Brain microvascular endothelial cell (primary cell): ENCODE results near the gene TMA7B.
A peak's percentile ranks its signal among the peaks of the same experiment; 100 is the strongest.

Source experiments
- DNase-seq: peaks from one replicate; pipeline ENCODE4 v3.0.0-alpha.2; 2020
- H3K27ac ChIP-seq: fragments of 250-450 bp; sonication (Bioruptor Pico); 2 replicates; pipeline ENCODE4 v1.5.1; 2020; ENCODE audit warnings: mild to moderate bottlenecking, moderate library complexity
- H3K27me3 ChIP-seq: fragments of 250-450 bp; sonication (Bioruptor Pico); replicated peaks from 2 replicates; pipeline ENCODE4 v1.5.1; 2020; ENCODE audit warnings: mild to moderate bottlenecking
- H3K36me3 ChIP-seq: fragments of 250-450 bp; sonication (Bioruptor Pico); replicated peaks from 2 replicates; pipeline ENCODE4 v1.5.1; 2020; ENCODE audit warnings: mild to moderate bottlenecking
- H3K4me3 ChIP-seq: 2 replicates; pipeline ENCODE4 v1.5.1; 2011; ENCODE audit warnings: low read depth, mild to moderate bottlenecking, control low read depth, low read length, moderate library complexity
- in situ Hi-C: cut with HindIII; loops from 2 replicates; pipeline ENCODE4 v1.10.0; 2017; ENCODE audit warnings: low sequenced_read_pairs, low pct_ligation_motif_present
- TF ChIP-seq, protein P1 (sequence below): IDR thresholded peaks from 2 replicates; pipeline ENCODE4 v1.5.1; 2011; ENCODE audit warnings: low read depth, mild to moderate bottlenecking, moderate library complexity, low read length, control low read depth, inconsistent platforms; ENCODE audit errors: missing control alignments

TMA7B gene

DNA sequence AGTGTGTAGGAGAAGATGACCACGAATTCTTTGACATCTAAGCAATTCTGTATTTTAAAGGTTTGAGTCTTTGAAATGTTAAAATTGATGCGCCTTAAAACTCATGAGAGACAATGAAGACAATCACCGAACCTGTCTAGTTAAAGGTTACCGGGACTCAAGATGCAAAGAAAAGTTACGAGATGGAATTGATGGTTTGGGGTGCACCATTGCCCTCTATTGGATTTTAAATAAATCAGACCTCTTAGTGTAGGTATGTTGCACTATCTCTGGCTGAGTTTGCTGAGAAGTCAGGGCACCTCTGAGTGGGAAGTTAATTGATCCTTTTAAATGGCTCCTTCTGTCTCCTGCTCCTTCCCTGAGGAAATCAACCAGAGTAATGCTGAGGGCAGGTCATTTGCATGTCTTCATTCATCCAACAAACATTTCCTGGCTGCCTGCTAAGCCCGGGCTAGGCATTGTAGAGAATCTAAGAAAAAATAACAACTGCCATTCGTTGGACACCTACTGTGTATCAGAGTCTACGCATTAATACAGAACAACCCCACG, 19.4 kb upstream of the TMA7B start:
- Histone ChIP-seq H3K27me3 (peaks cover 8% of the 10 kb centered on the region), H3K4me3 (no peak overlapping the region), H3K27ac (no peak overlapping the region), H3K36me3 (no peaks in the 10 kb centered on the region)
- DNase-seq, result no peak
- TF ChIP-seq, protein P1, sequence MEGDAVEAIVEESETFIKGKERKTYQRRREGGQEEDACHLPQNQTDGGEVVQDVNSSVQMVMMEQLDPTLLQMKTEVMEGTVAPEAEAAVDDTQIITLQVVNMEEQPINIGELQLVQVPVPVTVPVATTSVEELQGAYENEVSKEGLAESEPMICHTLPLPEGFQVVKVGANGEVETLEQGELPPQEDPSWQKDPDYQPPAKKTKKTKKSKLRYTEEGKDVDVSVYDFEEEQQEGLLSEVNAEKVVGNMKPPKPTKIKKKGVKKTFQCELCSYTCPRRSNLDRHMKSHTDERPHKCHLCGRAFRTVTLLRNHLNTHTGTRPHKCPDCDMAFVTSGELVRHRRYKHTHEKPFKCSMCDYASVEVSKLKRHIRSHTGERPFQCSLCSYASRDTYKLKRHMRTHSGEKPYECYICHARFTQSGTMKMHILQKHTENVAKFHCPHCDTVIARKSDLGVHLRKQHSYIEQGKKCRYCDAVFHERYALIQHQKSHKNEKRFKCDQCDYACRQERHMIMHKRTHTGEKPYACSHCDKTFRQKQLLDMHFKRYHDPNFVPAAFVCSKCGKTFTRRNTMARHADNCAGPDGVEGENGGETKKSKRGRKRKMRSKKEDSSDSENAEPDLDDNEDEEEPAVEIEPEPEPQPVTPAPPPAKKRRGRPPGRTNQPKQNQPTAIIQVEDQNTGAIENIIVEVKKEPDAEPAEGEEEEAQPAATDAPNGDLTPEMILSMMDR, result no peak
- in situ Hi-C loops, result no loop called here

DNA sequence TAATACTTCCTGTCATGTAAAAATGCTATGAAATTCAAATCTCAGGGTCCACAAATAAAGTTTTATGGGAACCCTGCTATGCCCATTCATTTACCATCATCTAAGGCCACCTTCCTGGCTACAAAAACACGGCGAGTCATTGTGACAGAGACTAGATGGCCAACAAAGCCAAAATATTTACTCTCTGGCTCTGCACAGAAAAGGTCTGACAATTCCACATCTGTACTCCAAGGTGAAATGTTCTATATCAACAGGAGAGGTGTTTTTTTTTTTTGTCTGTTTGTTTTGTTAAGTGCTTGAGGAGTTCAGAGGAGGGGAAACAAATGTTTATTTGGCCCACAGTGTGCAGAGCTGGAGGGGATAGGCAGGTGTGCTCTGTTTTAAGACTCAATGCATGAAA, 18.6 kb upstream of the TMA7B start:
- no peak overlapping the region for H3K4me3 ChIP-seq
- TF ChIP-seq, protein P1, result no peak
- in situ Hi-C loops, result no loop called here
- no peaks in the 10 kb centered on the region for H3K36me3 ChIP-seq
- peaks cover 8% of the 10 kb centered on the region for H3K27me3 ChIP-seq
- no peak overlapping the region for H3K27ac ChIP-seq
- no peak for DNase-seq

DNA sequence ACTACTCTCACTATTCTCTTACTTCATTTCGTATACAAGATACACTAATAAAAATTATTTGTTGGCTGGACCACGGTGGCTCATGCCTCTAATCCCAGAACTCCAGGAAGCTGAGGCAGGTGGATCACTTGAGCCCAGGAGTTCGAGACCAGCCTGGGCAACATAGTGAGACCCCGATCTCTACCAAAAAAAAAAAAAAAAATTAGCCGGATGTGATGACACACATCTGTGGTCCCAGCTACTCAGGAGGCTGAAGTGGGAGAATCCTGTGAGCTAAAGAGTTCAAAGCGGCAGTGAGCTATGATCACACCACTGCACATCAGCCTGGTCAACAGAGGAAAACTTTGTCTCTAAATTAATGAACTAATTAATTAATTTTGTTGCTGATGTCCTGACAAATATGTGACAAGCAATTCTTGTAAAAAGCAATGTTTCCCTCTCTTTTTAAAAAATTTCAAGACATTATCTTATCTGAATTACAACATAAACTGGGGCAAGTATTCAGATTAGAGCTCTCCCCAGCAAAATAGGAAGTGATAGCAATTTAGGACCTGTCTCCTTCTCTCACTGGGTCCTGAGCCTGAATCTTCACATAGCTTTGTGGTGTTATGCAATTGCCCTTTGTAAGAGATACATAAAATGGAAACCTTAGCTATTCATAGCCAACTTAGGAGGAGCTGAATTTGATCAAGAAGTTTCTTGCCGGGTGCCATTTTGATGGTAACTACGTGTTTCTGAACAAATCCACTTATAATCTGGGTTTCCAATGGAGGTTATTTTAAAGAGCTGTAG, 17.6 kb upstream of the TMA7B start:
- Histone ChIP-seq H3K27ac (no peak overlapping the region), H3K4me3 (no peak overlapping the region), H3K27me3 (peaks cover under 1% of the 10 kb centered on the region), H3K36me3 (no peaks in the 10 kb centered on the region)
- TF ChIP-seq, protein P1, result no peak
- DNase-seq, result no peak
- in situ Hi-C loops, result no loop called here

DNA sequence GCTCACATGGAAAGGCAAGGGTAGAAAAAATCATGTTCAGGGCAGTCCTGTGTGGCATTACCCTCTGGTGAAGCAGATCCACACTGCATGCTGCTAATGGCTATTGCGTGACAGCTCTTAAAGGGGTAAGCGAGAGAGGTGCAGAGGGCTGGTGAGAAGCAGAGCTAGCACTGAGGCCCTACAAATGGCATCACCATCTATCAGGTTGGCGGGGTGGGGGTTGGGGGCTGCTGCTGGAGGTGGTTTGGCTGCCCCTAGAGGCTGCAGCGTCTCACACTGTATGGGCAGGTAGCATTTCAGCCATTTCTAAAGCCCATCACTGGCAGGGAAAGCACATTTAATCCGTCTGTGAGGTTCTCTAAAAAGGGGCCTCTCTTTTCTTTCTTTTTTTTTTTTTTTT, 16.9 kb upstream of the TMA7B start:
- H3K27ac ChIP-seq, result no peak overlapping the region
- in situ Hi-C loops, result no loop called here
- TF ChIP-seq, protein P1, result peak; percentile 25

DNA sequence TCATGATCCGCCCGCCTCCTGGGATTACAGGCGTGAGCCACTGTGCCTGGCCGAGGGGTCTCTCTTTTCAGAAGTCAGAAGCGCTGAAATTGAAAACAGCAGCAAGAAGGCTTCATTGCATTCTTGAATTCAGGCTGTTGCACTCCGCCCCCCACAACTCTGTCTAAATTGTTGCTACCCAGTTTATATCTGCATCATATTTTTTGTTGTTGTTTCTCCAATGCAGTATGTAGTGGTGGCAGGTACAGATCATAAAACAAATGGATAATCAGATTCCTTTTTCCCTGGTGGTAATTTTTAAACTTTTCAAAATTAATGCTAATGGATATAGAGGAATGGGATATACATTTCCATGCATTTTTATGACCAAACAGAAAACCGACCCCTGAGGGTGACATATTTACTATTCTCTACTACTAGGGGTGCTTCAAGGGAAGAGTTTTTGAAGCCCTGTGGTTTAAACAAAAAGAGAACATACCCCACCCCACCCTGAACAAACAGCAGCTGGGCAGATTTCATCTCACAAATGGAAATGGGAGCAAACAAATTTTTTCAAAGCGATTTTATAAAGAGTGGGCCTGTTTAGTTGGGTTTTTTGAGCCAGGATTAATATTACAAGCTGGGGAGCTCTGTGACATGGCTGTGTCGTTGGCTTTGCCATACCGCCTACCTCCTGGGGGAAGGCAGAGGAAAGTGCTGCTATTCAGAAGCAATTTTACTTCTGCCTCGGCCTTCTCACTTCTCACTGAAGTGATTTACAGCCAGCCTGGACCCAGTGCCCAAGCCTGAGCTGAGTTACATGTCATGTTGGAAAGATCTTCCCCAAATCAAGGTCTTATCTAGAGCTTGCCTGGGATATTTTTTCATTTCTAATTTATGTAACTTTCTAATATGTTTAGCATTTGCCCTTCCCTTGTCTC, 16.0 kb upstream of the TMA7B start:
- DNase-seq, result no peak
- Histone ChIP-seq H3K36me3 (no peaks in the 10 kb centered on the region), H3K4me3 (no peak overlapping the region), H3K27ac (no peak overlapping the region), H3K27me3 (no peaks in the 10 kb centered on the region)
- in situ Hi-C loops, result no loop called here
- TF ChIP-seq, protein P1, result no peak

More for the DNA sequence above, 16.9 kb upstream of the TMA7B start:
- H3K27me3 ChIP-seq, result no peaks in the 10 kb centered on the region
- DNase-seq, result no peak
- H3K36me3 ChIP-seq, result no peaks in the 10 kb centered on the region
- no peak overlapping the region for H3K4me3 ChIP-seq
